BLaER1 (cell line): ENCODE results near the gene CDH22.

Source experiments
- H3K27ac ChIP-seq: shearing (Covaris generic); formaldehyde crosslinking; 2 replicates; pipeline ENCODE4 v1.8.1; 2022
- H3K27me3 ChIP-seq: shearing (Covaris generic); formaldehyde crosslinking; 2 replicates; pipeline ENCODE4 v1.8.1; 2022
- H3K36me3 ChIP-seq: shearing (Covaris generic); formaldehyde crosslinking; 2 replicates; pipeline ENCODE4 v1.8.1; 2022
- H3K4me1 ChIP-seq: shearing (Covaris generic); formaldehyde crosslinking; 2 replicates; pipeline ENCODE4 v1.8.1; 2022
- H3K4me2 ChIP-seq: shearing (Covaris generic); formaldehyde crosslinking; 2 replicates; pipeline ENCODE4 v1.8.1; 2022
- H3K4me3 ChIP-seq: shearing (Covaris generic); formaldehyde crosslinking; 2 replicates; pipeline ENCODE4 v1.8.1; 2022
- H3K9ac ChIP-seq: shearing (Covaris generic); formaldehyde crosslinking; 2 replicates; pipeline ENCODE4 v1.8.1; 2022
- H3K9me3 ChIP-seq: shearing (Covaris generic); formaldehyde crosslinking; 2 replicates; pipeline ENCODE4 v1.8.1; 2022
- H4K20me1 ChIP-seq: shearing (Covaris generic); formaldehyde crosslinking; 2 replicates; pipeline ENCODE4 v1.8.1; 2022
- Cebpa-rat ChIP-seq: shearing (Covaris generic); IDR thresholded peaks from 2 replicates; pipeline ENCODE4 v1.8.1; 2022

CDH22 gene

GRCh38 chr20:46334303-46334904 lies 26.1 kb upstream of the CDH22 start:
- Histone ChIP-seq H3K4me2 (peak overlapping the region; percentile 84), H3K4me1 (peaks cover 63% of the 10 kb centered on the region)

GRCh38 chr20:46333161-46333991 lies 25.1 kb upstream of the CDH22 start:
- H3K27me3 ChIP-seq, result no peaks in the 10 kb centered on the region

More at GRCh38 chr20:46334303-46334904, 26.1 kb upstream of the CDH22 start:
- Histone ChIP-seq H4K20me1 (no peaks in the 10 kb centered on the region), H3K36me3 (no peaks in the 10 kb centered on the region), H3K4me3 (peak overlapping the region; percentile 4; the same call in 1 of the 2 replicates), H3K27ac (peak overlapping the region; percentile 73), H3K9ac (peak overlapping the region; percentile 51), H3K9me3 (no peaks in the 10 kb centered on the region), H3K27me3 (no peaks in the 10 kb centered on the region)
- TF ChIP-seq Cebpa-rat, result no peak

GRCh38 chr20:46332373-46333160 lies 24.3 kb upstream of the CDH22 start:
- peak overlapping the region; percentile 24; the same call in 1 of the 2 replicates for H3K9ac ChIP-seq
- H3K4me1 ChIP-seq, result peaks cover 78% of the 10 kb centered on the region
- H3K4me2 ChIP-seq, result peak overlapping the region; percentile 84
- no peaks in the 10 kb centered on the region for H3K9me3 ChIP-seq
- H3K27ac ChIP-seq, result peak overlapping the region; percentile 58
- no peaks in the 10 kb centered on the region for H4K20me1 ChIP-seq
- no peaks in the 10 kb centered on the region for H3K36me3 ChIP-seq
- no peaks in the 10 kb centered on the region for H3K27me3 ChIP-seq
- no peak overlapping the region for H3K4me3 ChIP-seq
- TF ChIP-seq Cebpa-rat, result no peak

More at GRCh38 chr20:46333161-46333991, 25.1 kb upstream of the CDH22 start:
- no peak overlapping the region for H3K4me3 ChIP-seq
- H3K9me3 ChIP-seq, result no peaks in the 10 kb centered on the region
- H3K27ac ChIP-seq, result peak overlapping the region; percentile 73
- H3K36me3 ChIP-seq, result no peaks in the 10 kb centered on the region
- peak overlapping the region; percentile 51 for H3K9ac ChIP-seq
- peak overlapping the region; percentile 84 for H3K4me2 ChIP-seq
- H4K20me1 ChIP-seq, result no peaks in the 10 kb centered on the region
- no peak for TF ChIP-seq Cebpa-rat
- H3K4me1 ChIP-seq, result peaks cover 73% of the 10 kb centered on the region

- H4K20me1 ChIP-seq, result no peaks in the 10 kb centered on the region
- no peak for TF ChIP-seq Cebpa-rat
- H3K27me3 ChIP-seq, result no peaks in the 10 kb centered on the region
- 0 out of 2 replicates have a peak overlapping the region, but pooled peaks have one; percentile 24 for H3K9ac ChIP-seq
- no peaks in the 10 kb centered on the region for H3K9me3 ChIP-seq
- no peaks in the 10 kb centered on the region for H3K36me3 ChIP-seq
- H3K4me2 ChIP-seq, result peak overlapping the region; percentile 84
- H3K27ac ChIP-seq, result peak overlapping the region; percentile 58
- H3K4me1 ChIP-seq, result peaks cover 78% of the 10 kb centered on the region
- H3K4me3 ChIP-seq, result no peak overlapping the region
Measured at GRCh38 chr20:46331611-46332361, 23.5 kb upstream of the CDH22 start.

GRCh38 chr20:46330831-46331371 lies 22.6 kb upstream of the CDH22 start:
- Histone ChIP-seq H3K9ac (no peak overlapping the region), H3K4me1 (peaks cover 78% of the 10 kb centered on the region), H3K27me3 (no peaks in the 10 kb centered on the region), H3K36me3 (no peaks in the 10 kb centered on the region), H3K4me3 (no peak overlapping the region), H3K4me2 (peak overlapping the region; percentile 84), H3K27ac (peak overlapping the region; percentile 58; the same call in 1 of the 2 replicates), H3K9me3 (no peaks in the 10 kb centered on the region), H4K20me1 (no peaks in the 10 kb centered on the region)
- TF ChIP-seq Cebpa-rat, result no peak

- Histone ChIP-seq H3K36me3 (no peaks in the 10 kb centered on the region), H3K4me1 (peaks cover 73% of the 10 kb centered on the region), H3K9me3 (no peaks in the 10 kb centered on the region), H3K4me2 (peak overlapping the region; percentile 84), H3K27ac (peak overlapping the region; percentile 42; the same call in 1 of the 2 replicates), H3K27me3 (no peaks in the 10 kb centered on the region), H4K20me1 (no peaks in the 10 kb centered on the region), H3K9ac (no peak overlapping the region), H3K4me3 (no peak overlapping the region)
- no peak for TF ChIP-seq Cebpa-rat
Measured at GRCh38 chr20:46330072-46330763, 21.9 kb upstream of the CDH22 start.

- H4K20me1 ChIP-seq, result no peaks in the 10 kb centered on the region
- H3K4me2 ChIP-seq, result peak overlapping the region; percentile 39
- TF ChIP-seq Cebpa-rat, result no peak
- H3K27me3 ChIP-seq, result no peaks in the 10 kb centered on the region
- peaks cover 54% of the 10 kb centered on the region for H3K4me1 ChIP-seq
- no peaks in the 10 kb centered on the region for H3K36me3 ChIP-seq
- H3K9ac ChIP-seq, result no peak overlapping the region
- no peak overlapping the region for H3K27ac ChIP-seq
- no peak overlapping the region for H3K4me3 ChIP-seq
- H3K9me3 ChIP-seq, result no peaks in the 10 kb centered on the region
Measured at GRCh38 chr20:46328200-46328882, 20.0 kb upstream of the CDH22 start.

- Histone ChIP-seq H3K27ac (no peak overlapping the region), H3K4me3 (no peak overlapping the region), H3K4me2 (no peak overlapping the region), H3K27me3 (no peaks in the 10 kb centered on the region), H3K4me1 (peaks cover 46% of the 10 kb centered on the region), H3K9me3 (no peaks in the 10 kb centered on the region), H3K36me3 (no peaks in the 10 kb centered on the region), H3K9ac (no peak overlapping the region), H4K20me1 (no peaks in the 10 kb centered on the region)
- no peak for TF ChIP-seq Cebpa-rat
Measured at GRCh38 chr20:46327557-46327956, 19.3 kb upstream of the CDH22 start.
